ENCODE data around the gene CCR3. TPM values are rescaled to one million over a fixed set of nuclear protein-coding genes. Genes with fewer than 3 reads are reported as not detected.
"Not testable (repeated sequence)": the region's sequence is repeated elsewhere in the genome, so short reads cannot be mapped to it uniquely, and the experiment has no call there.

The CCR3 gene
- under 1 TPM in 1 of 4 donors, not detected in 3; 0.08 TPM for polyA plus RNA-seq (ENCODE audit: insufficient read length in 4 of 4)

DNA sequence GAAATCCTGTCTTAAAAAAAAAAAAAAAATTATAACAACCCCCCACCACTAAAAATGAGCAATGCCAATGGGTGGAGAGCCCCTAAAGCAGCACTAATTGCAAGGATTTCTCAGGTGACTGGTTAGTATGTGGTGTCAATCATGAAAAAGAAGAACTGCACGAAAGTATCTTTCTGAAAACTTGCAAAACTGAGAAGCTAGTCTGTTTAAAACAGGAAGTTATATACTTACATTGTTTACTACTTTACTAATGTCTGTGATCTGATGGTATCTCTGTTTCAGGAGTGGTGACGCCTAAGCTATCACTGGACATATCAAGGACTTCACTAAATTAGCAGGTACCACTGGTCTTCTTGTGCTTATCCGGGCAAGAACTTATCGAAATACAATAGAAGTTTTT, at the start of gene CCR3:
TSS of gene CCR3 (plus strand) at position 341 of the 400 bp plus-strand sequence. CDS start 22,699 bp downstream, outside the sequence.
- no peak for DNase-seq (ENCODE audit: low read depth in 4 of 4, low spot score in 2 of 4)

DNA sequence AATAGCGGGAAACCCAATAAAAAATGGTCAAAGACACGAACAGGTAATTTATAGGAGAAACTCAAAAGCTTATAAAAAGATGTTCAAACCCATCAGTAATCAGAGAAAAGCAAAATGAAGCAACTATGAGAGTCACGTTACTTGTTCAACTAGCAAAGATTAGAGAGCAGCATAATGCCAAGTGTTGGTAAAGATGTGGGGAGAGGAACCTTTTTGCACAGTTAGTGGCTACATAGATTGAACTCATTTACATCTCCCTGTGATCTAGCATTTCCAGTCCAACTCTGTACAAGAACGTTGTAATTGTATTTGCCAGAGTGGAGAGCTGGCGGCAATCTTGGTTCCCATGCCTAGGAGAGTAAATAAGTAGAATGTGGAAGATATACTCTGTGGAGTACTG, 49.3 kb upstream of the CCR3 start:
- no peak for DNase-seq (ENCODE audit: low read depth in 4 of 4, low spot score in 2 of 4)

DNA sequence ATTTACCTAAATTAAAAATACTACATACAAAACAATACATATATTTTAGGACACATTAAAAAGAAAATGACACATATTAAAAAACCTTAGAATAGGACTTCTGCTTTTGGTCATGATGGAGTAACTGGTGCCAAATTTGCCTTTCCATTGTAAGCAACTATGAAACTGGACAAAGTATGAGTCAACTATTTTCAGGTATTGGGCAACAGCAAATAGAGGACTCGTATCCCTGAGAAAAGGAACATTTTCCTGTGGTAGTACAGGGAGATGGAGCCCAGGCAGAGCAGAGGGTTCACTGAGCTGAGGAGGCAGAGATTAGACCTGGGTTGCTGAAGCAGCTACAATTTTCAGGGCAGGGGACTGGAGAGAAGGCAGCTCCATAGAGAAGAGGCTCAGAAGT, 48.8 kb upstream of the CCR3 start:
- DNase-seq (ENCODE audit: low read depth in 4 of 4, low spot score in 2 of 4), result no peak

GRCh38 chr3:46194868-46195553, 47.2 kb upstream of the CCR3 start:
- no peak for DNase-seq (ENCODE audit: low read depth in 4 of 4, low spot score in 2 of 4)

DNA sequence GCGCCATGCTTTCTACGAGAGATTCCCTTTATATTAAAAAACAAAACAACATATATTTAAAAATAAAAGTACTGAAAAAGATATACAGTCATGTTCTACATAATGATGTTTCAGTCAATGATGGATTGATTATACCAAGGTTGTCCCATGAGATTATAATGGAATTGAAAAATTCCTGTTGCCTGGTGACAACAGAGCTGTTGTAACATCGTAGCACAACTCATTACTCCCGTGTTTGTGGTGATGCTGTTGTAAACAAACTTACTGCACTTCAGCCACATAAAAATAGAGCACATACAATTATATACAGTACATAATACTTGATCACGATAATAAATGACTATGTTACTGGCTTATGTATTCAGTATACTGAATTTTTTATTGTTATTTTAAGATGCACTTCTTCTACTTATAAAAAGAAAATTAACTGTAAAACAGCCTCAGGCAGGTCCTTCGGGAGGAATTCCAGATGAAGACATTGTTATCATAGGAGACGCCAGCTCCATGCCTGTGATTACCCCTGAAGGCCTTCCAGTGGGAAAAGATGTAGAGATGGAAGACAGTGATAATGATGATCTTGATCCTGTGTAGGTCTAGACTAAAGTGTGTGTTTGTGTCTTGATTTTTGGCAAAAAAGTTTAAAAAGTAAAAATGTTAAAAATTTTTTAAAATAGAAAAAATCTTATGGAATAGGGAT, 45.9 kb upstream of the CCR3 start:
- DNase-seq (ENCODE audit: low read depth in 4 of 4, low spot score in 2 of 4), result no peak

DNA sequence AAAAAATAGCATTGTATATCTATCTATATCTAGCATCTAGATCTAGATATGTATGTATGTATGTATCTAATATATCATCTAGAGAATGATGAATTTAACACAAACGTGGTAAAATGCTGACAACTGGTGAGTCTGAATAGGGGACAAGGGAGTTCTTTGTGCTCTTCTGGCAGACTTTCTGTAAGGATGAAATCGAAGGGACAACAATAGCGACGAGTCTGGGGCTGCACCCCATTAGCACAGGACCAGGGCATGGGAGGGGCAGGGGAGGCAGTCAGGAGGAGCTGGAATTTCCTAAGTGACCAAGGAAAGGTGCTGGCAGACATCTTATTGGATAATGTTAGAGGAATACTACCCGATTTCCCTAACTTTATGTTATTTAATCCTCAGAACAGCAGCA, 42.0 kb upstream of the CCR3 start:
- DNase-seq (ENCODE audit: low read depth in 4 of 4, low spot score in 2 of 4), result no peak

- no peak for DNase-seq (ENCODE audit: low read depth in 4 of 4, low spot score in 2 of 4)
Observed at GRCh38 chr3:46200790-46201189, 41.5 kb upstream of the CCR3 start.

GRCh38 chr3:46202535-46202934, 39.7 kb upstream of the CCR3 start:
- no peak for DNase-seq (ENCODE audit: low read depth in 4 of 4, low spot score in 2 of 4)

DNA sequence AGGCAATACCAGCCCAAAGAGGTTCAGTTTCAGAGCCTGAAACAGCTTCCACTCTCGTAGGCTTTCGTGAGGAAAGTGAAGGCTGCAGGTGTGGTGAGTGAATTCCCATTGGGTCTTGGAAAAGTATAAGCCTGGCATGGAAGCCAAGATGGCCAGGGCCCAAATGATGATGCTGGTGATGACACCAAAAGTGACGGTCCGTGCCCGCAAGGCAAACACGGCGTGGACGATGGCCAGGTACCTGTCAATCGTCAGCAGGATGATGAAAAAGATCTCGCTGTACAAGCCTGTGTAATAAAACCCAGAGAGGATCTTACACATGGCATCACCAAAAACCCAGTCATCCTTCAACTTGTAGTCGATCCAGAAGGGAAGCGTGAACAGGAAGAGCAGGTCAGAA, 38.6 kb upstream of the CCR3 start:
- no peak for DNase-seq (ENCODE audit: low read depth in 4 of 4, low spot score in 2 of 4)

GRCh38 chr3:46205286-46205960, 36.8 kb upstream of the CCR3 start:
- DNase-seq (ENCODE audit: low read depth in 4 of 4, low spot score in 2 of 4), result no peak

GRCh38 chr3:46206282-46207015, 35.8 kb upstream of the CCR3 start:
- no peak for DNase-seq (ENCODE audit: low read depth in 4 of 4, low spot score in 2 of 4)

GRCh38 chr3:46207514-46207913, 34.7 kb upstream of the CCR3 start:
- not testable (repeated sequence) for DNase-seq (ENCODE audit: low read depth in 4 of 4, low spot score in 2 of 4)

- DNase-seq (ENCODE audit: low read depth in 4 of 4, low spot score in 2 of 4), result peak in 1 of 4 donors; percentile 8
Observed at GRCh38 chr3:46208167-46208704, 34.0 kb upstream of the CCR3 start, which contains the start of gene CCR1. Gene CCR1, minus strand, starts transcription at chr3:46208313. Its CDS starts 4,000 bp downstream, at chr3:46204313.

GRCh38 chr3:46209053-46209452, 33.2 kb upstream of the CCR3 start:
- DNase-seq (ENCODE audit: low read depth in 4 of 4, low spot score in 2 of 4), result no peak

DNA sequence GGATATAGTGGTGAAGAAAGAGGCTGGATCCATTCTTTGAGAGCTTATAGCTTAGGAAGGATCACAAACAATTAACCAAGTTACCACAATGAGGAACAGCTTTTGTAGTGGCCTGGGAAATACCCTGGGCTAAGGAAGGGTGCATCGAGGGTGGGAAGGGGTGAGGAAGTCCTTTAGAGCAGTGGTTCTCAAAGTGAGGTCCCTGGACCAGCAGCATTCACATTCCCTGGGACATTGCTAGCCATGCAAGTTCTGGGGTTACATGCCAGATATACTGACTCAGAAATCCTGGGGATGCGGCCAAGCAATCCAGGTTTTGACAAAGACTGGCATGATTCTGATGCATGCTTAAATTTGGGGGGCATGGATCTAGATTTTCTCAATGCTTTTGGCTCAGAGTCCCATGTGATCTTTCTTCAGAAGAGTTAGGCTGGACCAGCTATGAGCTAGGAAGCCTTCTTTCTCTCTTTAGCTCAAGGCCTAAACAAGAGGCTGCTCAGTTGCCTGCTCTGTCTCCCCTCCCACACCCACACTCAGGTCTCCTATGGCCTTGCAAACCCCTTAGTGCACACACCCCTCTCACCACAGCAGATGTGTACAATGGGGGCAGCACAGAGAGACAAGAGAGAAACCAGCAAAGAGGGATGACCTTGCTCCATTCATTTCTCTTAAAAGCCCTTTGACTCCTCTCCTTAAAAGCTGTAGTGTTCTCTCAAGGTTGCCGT, 32.4 kb upstream of the CCR3 start:
- no peak for DNase-seq (ENCODE audit: low read depth in 4 of 4, low spot score in 2 of 4)

DNA sequence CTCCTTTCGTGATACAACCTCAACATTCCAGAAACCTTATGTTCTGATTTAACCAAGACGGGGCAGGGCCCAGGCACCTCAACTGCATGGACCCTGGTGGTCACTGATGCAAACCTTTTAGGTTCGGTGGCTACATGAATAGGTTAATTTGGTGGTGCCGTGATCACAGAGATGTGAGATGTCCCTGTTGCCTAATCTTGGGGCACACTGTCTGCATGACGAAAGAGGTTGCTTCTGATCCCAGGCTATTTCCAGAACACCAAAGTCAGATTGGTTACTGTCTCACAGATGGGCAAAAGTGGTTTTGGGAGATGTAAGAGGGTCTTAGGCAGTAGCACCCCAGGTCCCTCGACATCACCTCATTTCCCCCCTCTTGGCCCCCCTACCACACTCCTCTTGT, 30.2 kb upstream of the CCR3 start:
- DNase-seq (ENCODE audit: low read depth in 4 of 4, low spot score in 2 of 4), result no peak

- no peak for DNase-seq (ENCODE audit: low read depth in 4 of 4, low spot score in 2 of 4)
Observed at GRCh38 chr3:46213201-46213600, 29.1 kb upstream of the CCR3 start.

DNA sequence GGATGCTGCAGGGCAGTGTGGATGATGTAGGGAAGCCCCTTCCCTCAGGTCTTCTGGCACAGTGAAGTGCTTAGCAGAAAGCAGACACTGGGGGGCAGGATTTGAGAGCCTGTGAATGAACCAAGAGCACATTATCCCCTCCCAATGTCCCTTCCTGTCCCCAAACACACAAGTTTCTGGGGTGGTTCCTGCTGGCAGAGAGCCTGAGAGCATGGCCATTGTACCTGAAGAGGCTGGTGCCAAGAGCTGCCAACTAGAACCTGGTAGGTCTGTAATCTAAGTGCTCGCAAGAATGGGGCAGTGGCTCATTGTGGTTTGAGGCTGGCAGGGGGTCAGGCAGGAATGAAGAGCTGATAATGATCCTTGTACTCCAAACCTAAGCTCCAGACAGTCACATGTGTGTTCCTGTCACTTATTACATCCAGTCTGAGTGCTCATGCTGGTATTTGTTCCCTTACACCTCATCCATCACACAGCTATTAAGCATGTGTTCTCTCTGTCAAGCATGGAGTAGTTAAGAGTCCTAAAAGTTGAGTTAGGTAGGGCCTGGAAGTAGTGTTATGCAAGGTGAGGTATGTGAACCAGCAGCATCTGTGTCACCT, 27.4 kb upstream of the CCR3 start:
- no peak for DNase-seq (ENCODE audit: low read depth in 4 of 4, low spot score in 2 of 4)

GRCh38 chr3:46215810-46216414, 26.3 kb upstream of the CCR3 start:
- DNase-seq (ENCODE audit: low read depth in 4 of 4, low spot score in 2 of 4), result no peak

Data from left renal cortex interstitium (tissue), 4 donors.